Astrocyte of the spinal cord (primary cell): ENCODE measurements around the gene CDKL4.

Experiments
- DNase-seq: peaks from one replicate; pipeline ENCODE4 v3.0.0; 2011; ENCODE audit warnings: low read depth, low spot score
- H3K4me3 ChIP-seq: 2 replicates; pipeline ENCODE4 v1.5.1; 2011; ENCODE audit warnings: low read depth, mild to moderate bottlenecking, low read length, moderate library complexity
- CTCF ChIP-seq: IDR thresholded peaks from 2 replicates; pipeline ENCODE4 v1.5.1; 2012; ENCODE audit warnings: low read depth, mild to moderate bottlenecking, low read length, inconsistent platforms
- in situ Hi-C: cut with HindIII; loops from 2 replicates; pipeline ENCODE4 v1.10.0; 2017; ENCODE audit warnings: low sequenced_read_pairs

Gene CDKL4

GRCh38 chr2:39269941-39270340 lies 26.2 kb upstream of the CDKL4 start:
- H3K4me3 ChIP-seq: no peak overlapping the region
- in situ Hi-C loops: no loop called here
- DNase-seq: no peak
- TF ChIP-seq CTCF: no peak

- in situ Hi-C loops: no loop called here
- H3K4me3 ChIP-seq: no peak overlapping the region
- peak; percentile 23 for DNase-seq
- TF ChIP-seq CTCF: no peak
Measured at GRCh38 chr2:39266916-39267434, 23.2 kb upstream of the CDKL4 start.

- no peak for DNase-seq
- H3K4me3 ChIP-seq: no peak overlapping the region
- TF ChIP-seq CTCF: no peak
- in situ Hi-C loops: no loop called here
Measured at GRCh38 chr2:39266139-39266805, 22.5 kb upstream of the CDKL4 start.

GRCh38 chr2:39265315-39265714 lies 21.5 kb upstream of the CDKL4 start:
- no peak for TF ChIP-seq CTCF
- H3K4me3 ChIP-seq: no peak overlapping the region
- no peak for DNase-seq
- in situ Hi-C loops: no loop called here

- H3K4me3 ChIP-seq: no peak overlapping the region
- in situ Hi-C loops: no loop called here
- TF ChIP-seq CTCF: no peak
- no peak for DNase-seq
Measured at GRCh38 chr2:39264733-39265132, 21.0 kb upstream of the CDKL4 start.

- no peak for DNase-seq
- TF ChIP-seq CTCF: no peak
- in situ Hi-C loops: no loop called here
Measured at GRCh38 chr2:39260087-39260486, 16.3 kb upstream of the CDKL4 start.

GRCh38 chr2:39256040-39256439 lies 12.3 kb upstream of the CDKL4 start:
- H3K4me3 ChIP-seq: no peak overlapping the region
- in situ Hi-C loops: no loop called here
- no peak for DNase-seq
- no peak for TF ChIP-seq CTCF

More at GRCh38 chr2:39260087-39260486, 16.3 kb upstream of the CDKL4 start:
- H3K4me3 ChIP-seq: no peak overlapping the region
